Thyroid gland (tissue), 4 donors: Measurements from ENCODE around the gene DAAM2.

Experiments
- CTCF ChIP-seq, 6 experiments: fragments of 200-600 bp in 3 of 6; fragments of 450-650 bp in 3 of 6; sonication (generic) in 3 of 6; IDR thresholded peaks; one replicate each; pipeline ENCODE4 v1.5.1; 2016 to 2019; ENCODE audit warnings: antibody characterized with exemption in 6 of 6, mild to moderate bottlenecking in 2 of 6, inconsistent platforms in 1 of 6, moderate library complexity in 1 of 6
- POLR2A ChIP-seq, 2 donors: fragments of 450-650 bp; IDR thresholded peaks; one replicate each; pipeline ENCODE4 v1.6.1; 2017; ENCODE audit warnings: antibody characterized with exemption in 2 of 2, mild to moderate bottlenecking in 2 of 2, moderate library complexity in 1 of 2

- TF ChIP-seq CTCF (IDR thresholded peaks at IDR 0.05), result no peak
- TF ChIP-seq POLR2A (IDR thresholded peaks at IDR 0.05), result no peak
Observed at GRCh38 chr6:39920157-39920556, 128.0 kb downstream of the DAAM2 start.
